Measurements from ENCODE around the gene DNAH17.
"Not testable (repeated sequence)": the region's sequence is repeated elsewhere in the genome, so short reads cannot be mapped to it uniquely, and the experiment has no call there.

DNAH17 gene

GRCh38 chr17:78523934-78524655 lies 53.1 kb downstream of the DNAH17 start:
- DNase-seq: no peak

- no peak for DNase-seq
Observed at GRCh38 chr17:78522031-78522809, 55.0 kb downstream of the DNAH17 start.

DNA sequence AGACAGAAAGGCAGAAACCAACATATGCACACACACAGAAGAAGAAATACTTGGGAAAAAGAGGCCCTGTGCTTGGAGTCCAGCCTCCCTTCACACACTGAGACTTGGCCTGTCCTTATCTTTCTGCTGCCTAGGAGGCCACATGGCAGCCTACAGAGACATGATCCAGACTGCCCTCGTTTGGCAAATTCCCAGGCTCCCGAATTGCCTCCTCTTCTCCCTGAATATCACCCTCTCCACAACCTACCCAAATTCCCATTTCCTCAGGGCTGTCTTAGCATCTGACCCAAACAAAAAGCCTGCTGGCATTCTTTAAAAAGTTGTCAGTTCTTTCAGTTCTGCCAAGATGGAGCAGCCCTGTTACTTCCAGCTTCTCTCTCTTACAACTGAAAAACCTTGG lies 59.8 kb downstream of the DNAH17 start:
- DNase-seq: no peak

DNA sequence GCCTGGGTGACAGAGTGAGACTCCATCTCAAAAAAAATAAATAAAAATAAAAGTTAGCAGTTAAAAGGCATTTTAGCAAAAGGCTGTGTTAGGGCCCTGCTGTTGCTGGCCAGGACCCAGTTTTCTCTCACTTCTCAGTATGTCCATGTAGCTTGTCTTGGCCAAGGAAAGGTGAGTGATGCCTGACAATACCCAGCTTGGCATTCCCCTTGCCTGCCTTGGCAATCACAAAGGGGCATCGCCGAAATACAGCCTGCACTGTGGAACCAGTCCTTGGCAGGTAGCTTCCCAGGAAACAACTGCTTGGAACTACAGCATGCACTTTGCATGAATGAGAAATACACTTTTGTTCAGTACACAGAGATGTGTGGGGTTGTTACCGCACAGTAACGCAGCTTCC lies 61.7 kb downstream of the DNAH17 start:
- no peak for DNase-seq

- DNase-seq: no peak
Observed at GRCh38 chr17:78514521-78514920, 62.7 kb downstream of the DNAH17 start.

GRCh38 chr17:78512976-78513375 lies 64.2 kb downstream of the DNAH17 start:
- DNase-seq: no peak

DNA sequence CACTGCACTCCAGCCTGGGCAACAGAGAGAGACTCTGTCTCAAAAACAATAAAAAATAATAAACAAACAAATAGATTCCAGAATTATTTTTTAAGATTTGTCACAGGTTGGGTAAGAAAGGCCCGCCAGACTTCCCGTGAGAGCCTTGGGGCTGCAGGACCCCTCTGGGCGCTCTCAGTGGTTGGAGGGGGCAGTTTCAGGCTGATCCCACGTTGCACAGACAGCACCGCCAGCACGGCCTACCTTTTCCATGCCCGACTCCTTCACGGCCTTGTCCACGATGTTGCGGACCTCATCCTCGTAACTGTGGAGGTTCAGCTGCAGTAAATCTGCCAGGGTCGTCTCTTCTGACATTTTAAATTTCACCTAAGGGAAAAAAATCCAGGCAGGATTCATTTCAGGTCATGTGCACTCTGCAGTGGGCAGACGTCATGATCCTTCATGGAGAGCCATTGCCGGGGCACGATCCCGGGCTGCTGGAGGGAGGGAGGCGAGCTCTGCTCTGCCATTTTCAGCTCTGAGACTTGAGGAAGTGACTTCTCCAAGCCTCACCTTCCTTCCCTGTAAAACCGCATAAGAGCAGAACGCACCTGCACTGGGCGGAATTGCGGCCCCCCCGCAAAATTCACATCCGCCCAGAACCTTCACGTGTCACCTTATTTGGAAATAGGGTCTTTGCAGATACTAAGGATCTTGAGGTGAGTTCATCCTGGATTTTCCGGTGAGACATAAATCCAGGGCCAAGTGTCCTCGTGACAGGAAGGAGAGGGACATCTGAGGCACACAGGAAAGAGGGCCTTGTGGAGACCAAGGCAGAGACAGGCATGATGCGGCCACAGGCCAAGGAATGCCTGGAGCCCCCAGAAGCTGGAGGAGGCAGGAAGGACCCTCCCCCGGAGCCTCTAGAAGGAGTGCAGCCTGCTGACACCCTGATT lies 66.8 kb downstream of the DNAH17 start:
- DNase-seq: no peak

DNA sequence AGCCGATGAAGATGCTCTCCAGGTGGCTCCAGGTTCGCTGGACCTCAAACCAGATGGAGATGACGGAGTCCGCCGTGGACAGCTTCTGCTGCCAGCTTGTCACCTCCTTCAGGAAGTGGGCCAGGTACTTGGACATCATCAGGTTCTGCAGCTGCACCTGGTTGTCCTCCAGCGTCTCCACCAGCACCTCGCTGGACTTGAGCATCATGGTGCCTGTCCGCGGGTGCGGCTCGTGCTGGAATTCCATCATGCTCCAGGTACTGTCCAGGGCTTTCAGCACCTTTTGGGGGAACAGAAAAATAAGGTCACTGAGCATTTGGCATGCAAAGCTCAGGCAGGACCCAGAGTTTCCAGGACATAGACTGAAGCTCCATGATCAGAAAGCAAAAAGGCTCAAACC lies 69.7 kb downstream of the DNAH17 start:
- no peak for DNase-seq

DNA sequence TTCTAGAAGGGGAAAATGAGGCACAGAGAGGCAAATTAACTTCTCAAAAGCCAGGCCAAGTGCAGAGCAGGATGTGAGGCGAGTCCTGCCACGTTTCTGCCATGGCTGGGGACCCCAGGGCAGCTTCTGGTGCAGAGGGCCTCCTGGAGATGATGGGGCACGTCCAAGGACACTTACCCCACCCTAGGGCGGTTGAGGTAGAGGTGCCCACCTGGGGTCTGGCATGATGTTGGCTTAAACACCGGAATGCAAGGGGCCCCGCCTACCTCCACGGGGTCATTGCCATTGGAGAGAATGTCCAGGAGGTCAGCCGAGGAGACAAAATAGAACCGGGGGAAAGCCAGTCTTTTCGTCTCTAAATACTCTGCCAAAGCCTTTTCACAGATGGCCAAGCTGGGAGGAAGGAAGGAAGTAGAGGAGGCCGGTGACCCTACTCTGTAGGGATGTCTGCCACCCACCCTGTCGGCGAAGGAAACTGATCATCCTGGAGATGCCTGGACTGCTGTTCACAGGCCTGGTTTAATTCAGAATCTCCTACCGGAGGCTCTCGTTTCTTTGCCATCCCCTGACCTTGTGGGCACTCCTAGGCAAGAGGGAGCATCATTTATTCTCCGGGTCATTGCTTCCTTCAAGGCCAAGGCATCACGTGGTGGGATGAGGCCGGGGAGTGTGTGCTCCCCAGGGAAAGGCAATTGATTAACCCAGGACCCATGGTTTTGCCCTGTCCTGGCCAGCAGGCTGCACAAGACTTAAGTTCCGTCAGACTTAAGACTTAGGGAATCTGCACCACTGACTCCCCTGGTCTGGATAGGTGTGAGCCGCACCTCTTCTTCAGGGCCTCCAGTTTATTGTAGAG lies 70.5 kb downstream of the DNAH17 start:
- no peak for DNase-seq

GRCh38 chr17:78504156-78504925 lies 72.9 kb downstream of the DNAH17 start:
- no peak for DNase-seq

GRCh38 chr17:78503388-78503787 lies 73.8 kb downstream of the DNAH17 start:
- not testable (repeated sequence) for DNase-seq

- no peak for DNase-seq
Observed at GRCh38 chr17:78502611-78503148, 74.5 kb downstream of the DNAH17 start.

DNA sequence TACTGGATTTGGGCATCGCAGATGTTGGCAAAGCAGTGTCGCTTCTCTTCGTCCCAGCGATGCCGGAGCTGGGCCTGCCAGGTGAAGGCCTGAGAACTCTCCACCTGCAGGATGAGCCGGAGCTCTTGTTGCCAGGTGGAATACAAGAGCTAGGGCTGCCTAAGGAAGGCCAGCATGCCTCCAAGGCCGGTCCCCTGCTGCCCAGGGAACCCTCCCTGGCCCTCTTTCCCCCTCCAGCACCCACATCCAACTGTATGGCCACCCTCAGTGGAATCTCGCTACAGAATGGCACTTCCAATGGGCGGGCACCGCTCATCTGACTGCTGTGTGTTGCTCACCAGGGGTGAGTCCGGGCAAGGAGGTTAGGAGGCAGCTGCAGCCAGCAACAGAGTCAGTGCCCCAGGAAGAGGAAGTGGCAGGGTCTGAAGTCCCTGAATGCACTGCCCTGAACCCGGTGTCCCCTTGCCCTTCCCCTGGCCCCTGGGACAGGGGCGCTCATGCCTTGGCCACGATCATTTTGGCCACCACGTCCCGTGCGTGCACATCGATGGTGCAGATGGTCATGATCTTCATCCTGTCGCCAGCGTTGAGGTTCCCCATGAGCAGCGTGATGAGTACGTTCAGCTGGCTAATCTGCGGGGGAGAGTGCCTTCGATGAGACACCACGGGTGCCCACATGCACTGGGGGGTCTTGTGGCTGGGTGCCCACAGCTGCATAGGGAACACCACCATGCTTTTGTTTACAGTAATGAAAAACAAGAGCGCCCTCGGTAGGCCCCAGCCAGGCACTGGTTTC lies 75.8 kb downstream of the DNAH17 start:
- no peak for DNase-seq

GRCh38 chr17:78500806-78501205 lies 76.4 kb downstream of the DNAH17 start:
- DNase-seq: no peak

GRCh38 chr17:78499715-78500540 lies 77.3 kb downstream of the DNAH17 start:
- no peak for DNase-seq

GRCh38 chr17:78498848-78499247 lies 78.3 kb downstream of the DNAH17 start:
- DNase-seq: no peak

DNA sequence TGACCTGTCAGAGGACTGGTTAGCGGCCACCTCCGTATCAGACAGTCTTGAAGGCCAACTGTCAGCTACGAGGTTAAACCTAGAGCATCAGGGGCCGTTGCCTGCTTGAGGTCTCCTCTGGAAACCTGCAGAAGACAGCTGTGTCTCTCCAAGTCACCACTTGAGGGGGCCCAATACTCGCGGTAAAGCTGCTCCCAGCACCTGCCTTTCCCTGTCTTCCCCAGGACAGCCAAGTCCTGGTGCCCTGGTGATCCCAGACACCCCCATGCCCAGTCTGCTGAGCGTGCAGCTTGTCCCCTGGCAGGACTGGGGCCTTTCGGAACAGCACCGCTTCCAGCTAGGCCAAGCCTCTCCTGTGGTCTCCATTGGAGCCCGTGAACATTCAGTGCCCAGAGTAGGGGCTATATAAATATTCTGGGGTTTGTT lies 80.1 kb downstream of the DNAH17 start:
- DNase-seq: peak; percentile 37

DNA sequence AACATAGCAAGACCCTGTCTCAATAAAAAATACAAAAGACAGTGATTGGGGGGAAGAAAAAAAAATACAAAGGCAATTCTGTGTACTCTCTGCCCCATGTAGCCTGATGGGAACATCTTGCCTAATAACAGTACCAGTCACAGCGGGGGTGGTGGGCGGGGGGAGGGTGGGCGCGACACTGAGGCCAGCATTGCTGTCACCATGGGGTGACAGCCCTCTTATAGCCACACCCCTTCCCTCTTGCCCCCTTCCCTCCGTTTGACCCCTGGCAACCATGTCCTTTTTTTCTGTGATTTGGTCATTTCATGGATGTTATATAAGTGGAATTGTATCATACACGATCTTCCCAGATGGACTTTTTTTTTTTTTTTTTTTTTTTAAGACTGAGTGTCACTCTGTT lies 80.9 kb downstream of the DNAH17 start:
- no peak for DNase-seq

DNA sequence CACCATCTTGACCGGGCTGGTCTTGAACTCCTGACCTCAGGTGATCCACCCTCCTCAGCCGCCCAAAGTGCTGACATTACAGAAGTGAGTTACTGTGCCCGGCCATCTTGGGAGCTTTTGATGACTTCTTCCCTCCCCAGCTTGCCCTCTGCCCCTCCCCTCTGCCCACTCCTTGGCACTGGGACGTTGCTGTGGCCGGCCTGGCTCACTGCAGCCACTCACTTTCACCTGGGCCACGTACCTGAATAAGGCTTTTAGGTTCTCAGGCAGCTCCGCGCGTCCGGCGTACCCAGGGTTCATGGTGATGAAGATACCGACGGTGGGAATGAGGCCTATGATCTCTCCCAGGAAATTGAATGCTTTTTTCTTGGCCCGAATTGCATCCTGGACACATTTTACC lies 81.6 kb downstream of the DNAH17 start:
- no peak for DNase-seq
